DMS53 treated with DMSO at 0.1 percent for 48 hours (cell line): ENCODE results near the gene RALGDS.
"Not testable (repeated sequence)": the region's sequence is repeated elsewhere in the genome, so short reads cannot be mapped to it uniquely, and the experiment has no call there.

Source experiments
- DNase-seq: peaks from one replicate; lab custom pipeline; 2025; ENCODE audit not compliant: unreplicated experiment; lab: John Stamatoyannopoulos, UW

The RALGDS gene

GRCh38 chr9:133121198-133121914, at the start of gene RALGDS:
Gene RALGDS (minus strand): TSS chr9:133121240. CDS start chr9:133121154, 86 bp downstream.
- peak; percentile 79 for DNase-seq

- no peak for DNase-seq
Observed at GRCh38 chr9:133170716-133171115, 49.7 kb upstream of the RALGDS start.

GRCh38 chr9:133169687-133170086, 48.6 kb upstream of the RALGDS start:
- DNase-seq = not testable (repeated sequence)

GRCh38 chr9:133169102-133169501, 48.1 kb upstream of the RALGDS start:
- no peak for DNase-seq

GRCh38 chr9:133168432-133168831, 47.4 kb upstream of the RALGDS start:
- no peak for DNase-seq

- DNase-seq = no peak
Observed at GRCh38 chr9:133167769-133168168, 46.7 kb upstream of the RALGDS start.

- no peak for DNase-seq
Observed at GRCh38 chr9:133167096-133167730, 46.2 kb upstream of the RALGDS start.

- no peak for DNase-seq
Observed at GRCh38 chr9:133166392-133166791, 45.4 kb upstream of the RALGDS start.

GRCh38 chr9:133165452-133165730, 44.4 kb upstream of the RALGDS start:
- DNase-seq = no peak

GRCh38 chr9:133164191-133164590, 43.2 kb upstream of the RALGDS start:
- no peak for DNase-seq

GRCh38 chr9:133163504-133164172, 42.6 kb upstream of the RALGDS start, which contains the start of gene GBGT1:
Gene GBGT1 (minus strand): TSS chr9:133163914. CDS start chr9:133162412, 1,502 bp downstream.
- peak; percentile 27 for DNase-seq

GRCh38 chr9:133162861-133163503, 41.9 kb upstream of the RALGDS start:
- no peak for DNase-seq

- no peak for DNase-seq
Observed at GRCh38 chr9:133161547-133161950, 40.5 kb upstream of the RALGDS start.

GRCh38 chr9:133160742-133161546, 39.9 kb upstream of the RALGDS start:
- peak; percentile 56 for DNase-seq

GRCh38 chr9:133158695-133159094, 37.7 kb upstream of the RALGDS start:
- DNase-seq = no peak

- no peak for DNase-seq
Observed at GRCh38 chr9:133155156-133155555, 34.1 kb upstream of the RALGDS start.

- no peak for DNase-seq
Observed at GRCh38 chr9:133154097-133154989, 33.3 kb upstream of the RALGDS start.

- peak; percentile 77 for DNase-seq
Observed at GRCh38 chr9:133153227-133154096, 32.4 kb upstream of the RALGDS start.
